Right ventricle myocardium superior (tissue), 1 donor: ENCODE data around the gene TPH1. TPM values are rescaled to one million over a fixed set of nuclear protein-coding genes. Genes with fewer than 3 reads are reported as not detected.
"Not testable (repeated sequence)": the region's sequence is repeated elsewhere in the genome, so short reads cannot be mapped to it uniquely, and the experiment has no call there.

Experiments
- ATAC-seq: fragments of 200-7000 bp; cut with Tn5 transposase; one replicate; pipeline ENCODE4 v1.9.1; 2020; ENCODE audit warnings: mild to moderate bottlenecking; ENCODE audit not compliant: poor library complexity
- DNase-seq: peaks from one replicate; pipeline ENCODE4 v3.0.0-alpha.2; 2020
- intact Hi-C: fragments of 100-400 bp; cut with DNase I; formaldehyde crosslinking; loops from one replicate; pipeline ENCODE4 v1.11.2; 2022
- total RNA-seq: library from RNA; stranded (reverse); fragmentation: NEBNext Ultra II Directional; extraction: Animal tissue kit (Norgen Biotek cat#: 25700); gene quantifications from one replicate; pipeline ENCODE4 v1.2.1, GENCODE V29; 2021
- donor health status: DM: no; HTN: yes; CAD: no; lungs with severe emphysema.

TPH1 gene
- total RNA-seq, 1 donor from 2014 or later = 0.08 TPM

- intact Hi-C loops = no loop called here
- no peak for DNase-seq
- no peak for ATAC-seq
Observed at GRCh38 chr11:18050848-18051247, 4.8 kb upstream of the TPH1 start.

DNA sequence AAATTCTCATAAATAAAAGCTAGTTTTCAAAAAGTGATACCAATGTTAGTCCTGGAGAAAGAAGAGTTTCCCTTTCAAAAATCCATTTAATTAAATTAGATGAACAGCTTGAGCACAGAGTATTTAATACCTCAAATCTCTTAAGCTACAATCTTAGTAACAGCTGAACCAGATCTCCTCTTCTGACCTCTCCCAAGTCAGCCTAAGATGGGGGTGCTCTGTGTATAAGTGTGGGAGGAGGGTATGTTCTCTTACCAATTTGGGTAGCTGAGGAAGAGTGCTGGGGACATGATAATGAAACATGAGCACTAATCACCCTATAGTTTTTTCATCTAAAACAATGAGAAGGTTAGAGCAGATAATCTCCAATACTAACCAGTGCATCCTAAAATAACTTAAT is 9.6 kb downstream of the TPH1 start:
- ATAC-seq = no peak
- intact Hi-C loops = no loop called here

GRCh38 chr11:18027475-18027874 is 18.6 kb downstream of the TPH1 start:
- intact Hi-C loops = no loop called here
- no peak for ATAC-seq

More for the DNA sequence above, 9.6 kb downstream of the TPH1 start:
- no peak for DNase-seq

DNA sequence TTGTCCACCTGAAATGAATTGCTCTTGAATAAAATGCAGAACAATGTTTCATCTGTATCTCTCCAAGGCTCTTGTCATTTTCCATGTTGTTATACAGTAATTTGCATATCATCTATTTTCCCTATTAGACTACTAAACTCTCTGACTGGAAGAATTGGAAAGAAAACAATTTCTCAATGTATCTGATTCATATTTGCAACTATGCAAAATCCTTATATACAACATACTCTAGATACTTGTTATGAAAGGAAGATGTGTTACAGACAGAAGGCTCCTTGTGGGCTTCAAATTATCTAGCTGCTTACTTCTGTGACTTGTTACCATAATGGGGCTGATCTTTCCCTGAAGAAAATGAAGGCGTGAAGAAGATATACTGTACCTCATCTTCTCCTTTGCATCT is 23.6 kb downstream of the TPH1 start:
- no peak for ATAC-seq
- DNase-seq = no peak
- intact Hi-C loops = no loop called here

More at GRCh38 chr11:18027475-18027874, 18.6 kb downstream of the TPH1 start:
- no peak for DNase-seq

GRCh38 chr11:18019650-18020049 is 26.4 kb downstream of the TPH1 start:
- ATAC-seq (no peak), DNase-seq (no peak)
- intact Hi-C loops = loop anchor here (10.0 kb wide), 1 partner anchor 85 kb away; the partner anchor contains the start of gene SAAL1

DNA sequence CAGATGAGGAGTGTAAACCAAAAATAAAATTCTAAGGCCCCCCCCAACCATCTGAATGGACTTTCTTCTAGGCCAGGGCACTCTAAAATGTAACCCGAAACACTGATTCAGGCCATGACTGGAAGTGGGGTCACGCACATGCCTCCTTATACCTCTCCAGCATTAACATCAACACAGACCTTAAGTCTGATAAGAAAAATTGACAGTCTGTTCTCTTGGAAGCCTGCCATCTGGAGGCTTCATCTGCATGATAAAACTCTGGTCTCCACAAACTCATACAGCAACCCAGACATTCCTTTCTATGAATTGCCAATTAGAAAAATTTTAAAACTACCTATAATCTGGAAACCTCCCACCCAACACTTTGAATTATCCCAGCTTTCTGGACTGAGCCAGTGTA is 29.3 kb downstream of the TPH1 start:
- intact Hi-C loops = loop anchor here (10.0 kb wide), 1 partner anchor 88 kb away; the partner anchor contains the start of gene SAAL1
- ATAC-seq (no peak), DNase-seq (no peak)

DNA sequence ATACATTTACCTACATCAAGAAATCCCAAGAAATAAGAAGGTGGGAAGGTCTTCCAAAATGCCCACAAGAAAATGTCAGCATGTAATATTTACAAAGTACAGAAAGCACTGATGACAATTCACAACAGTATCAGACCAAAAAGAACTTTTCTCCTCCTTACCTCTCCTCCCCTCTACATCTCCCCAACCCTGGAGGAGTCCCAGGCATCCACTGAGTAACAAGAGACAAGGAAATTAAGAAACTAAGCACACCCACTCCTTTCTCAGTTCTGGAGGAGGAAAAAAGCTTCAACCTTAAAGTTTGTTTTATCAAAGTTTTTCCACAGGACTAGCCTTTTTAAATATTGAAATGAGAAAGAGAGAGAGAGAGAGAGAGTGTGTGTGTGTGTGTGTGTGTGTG is 31.2 kb downstream of the TPH1 start:
- ATAC-seq (no peak), DNase-seq (no peak)
- intact Hi-C loops = loop anchor here (10.0 kb wide), 1 partner anchor 90 kb away; the partner anchor contains the start of gene SAAL1

- intact Hi-C loops = loop anchor here (10.0 kb wide), 1 partner anchor 91 kb away; the partner anchor contains the start of gene SAAL1
- ATAC-seq (no peak), DNase-seq (no peak)
Observed at GRCh38 chr11:18013790-18014507, 32.1 kb downstream of the TPH1 start.

GRCh38 chr11:18012906-18013781 is 32.9 kb downstream of the TPH1 start, which contains the start of gene SERGEF:
Gene SERGEF, minus strand, starts transcription at chr11:18013047. Its CDS starts 37 bp downstream, at chr11:18013010.
- DNase-seq (peak; percentile 97), ATAC-seq (peak; percentile 98)
- intact Hi-C loops = loop anchor here (10.0 kb wide), 1 partner anchor 92 kb away; the partner anchor contains the start of gene SAAL1

GRCh38 chr11:18012122-18012905 is 33.8 kb downstream of the TPH1 start:
- ATAC-seq (peak; percentile 18), DNase-seq (no peak)
- intact Hi-C loops = loop anchor here (10.0 kb wide), 1 partner anchor 92 kb away; the partner anchor contains the start of gene SAAL1

GRCh38 chr11:18011633-18012032 is 34.4 kb downstream of the TPH1 start:
- no peak for ATAC-seq
- intact Hi-C loops = loop anchor here (10.0 kb wide), 1 partner anchor 93 kb away; the partner anchor contains the start of gene SAAL1
- DNase-seq = no peak

GRCh38 chr11:18010977-18011586 is 35.0 kb downstream of the TPH1 start:
- no peak for ATAC-seq
- intact Hi-C loops = loop anchor here (10.0 kb wide), 1 partner anchor 94 kb away; the partner anchor contains the start of gene SAAL1
- DNase-seq = no peak

- no peak for ATAC-seq
- intact Hi-C loops = loop anchor here (10.0 kb wide), 1 partner anchor 95 kb away; the partner anchor contains the start of gene SAAL1
- DNase-seq = no peak
Observed at GRCh38 chr11:18010121-18010670, 35.9 kb downstream of the TPH1 start.

GRCh38 chr11:18005376-18006129 is 40.5 kb downstream of the TPH1 start:
- no peak for DNase-seq
- no peak for ATAC-seq
- intact Hi-C loops = no loop called here

- intact Hi-C loops = no loop called here
- ATAC-seq (no peak), DNase-seq (no peak)
Observed at GRCh38 chr11:18001191-18001590, 44.9 kb downstream of the TPH1 start.

- DNase-seq (no peak), ATAC-seq (no peak)
- intact Hi-C loops = no loop called here
Observed at GRCh38 chr11:18000760-18001159, 45.3 kb downstream of the TPH1 start.

GRCh38 chr11:18000128-18000527 is 45.9 kb downstream of the TPH1 start:
- intact Hi-C loops, ATAC-seq, DNase-seq: not testable (repeated sequence)
